Kidney (tissue), 14 donors: ENCODE measurements around the gene CPLX3. TPM values are rescaled to one million over a fixed set of nuclear protein-coding genes. Genes with fewer than 3 reads are reported as not detected.

Experiments
- DNase-seq, 5 donors: peaks; one replicate each; pipeline ENCODE4 v3.0.0-alpha.2; 2013 to 2020
- FAIRE-seq: peaks from 2 replicates; lab custom pipeline; 2012; peaks lifted over from hg19 to GRCh38; lab: Jason Lieb, UNC
- H3K27ac ChIP-seq, 2 donors: one replicate each; pipeline ENCODE4 v1.7.0; 2013; ENCODE audit warnings: low read depth in 2 of 2, low read length in 2 of 2, inconsistent platforms in 1 of 2
- H3K27me3 ChIP-seq: one replicate; pipeline ENCODE4 v1.7.1; 2013; ENCODE audit warnings: low read length, inconsistent platforms; ENCODE audit not compliant: control insufficient read depth, insufficient read depth
- H3K36me3 ChIP-seq, 3 donors: one replicate each; pipeline versions ENCODE4 v1.7.0 to v1.7.1; 2013; ENCODE audit warnings: low read length in 3 of 3, control low read depth in 1 of 3, inconsistent platforms in 1 of 3; ENCODE audit not compliant: insufficient read depth in 3 of 3, control insufficient read depth in 2 of 3
- H3K4me1 ChIP-seq, 3 donors: one replicate each; pipeline versions ENCODE4 v1.7.0 to v1.7.1; 2013; ENCODE audit warnings: low read length in 3 of 3, inconsistent platforms in 1 of 3, low read depth in 1 of 3; ENCODE audit not compliant: control insufficient read depth in 2 of 3, insufficient read depth in 2 of 3
- H3K4me3 ChIP-seq, 3 donors: one replicate each; pipeline versions ENCODE4 v1.7.0 to v1.8.1; 2013; ENCODE audit warnings: low read length in 3 of 3, control low read depth in 1 of 3, inconsistent platforms in 1 of 3
- H3K9ac ChIP-seq, 3 donors: one replicate each; pipeline versions ENCODE4 v1.7.0 to v1.7.1; 2013; ENCODE audit warnings: low read length in 3 of 3, control low read depth in 1 of 3, inconsistent platforms in 1 of 3
- H3K9me3 ChIP-seq, 3 donors: one replicate each; pipeline versions ENCODE4 v1.7.0 to v1.7.1; 2013; ENCODE audit warnings: low read length in 3 of 3, control low read depth in 1 of 3, inconsistent platforms in 1 of 3; ENCODE audit not compliant: control insufficient read depth in 2 of 3, insufficient read depth in 1 of 3
- intact Hi-C: fragments of 100-400 bp; cut with DNase I; formaldehyde crosslinking; loops from one replicate; pipeline ENCODE4 v1.11.1; 2022
- polyA plus RNA-seq: library from polyadenylated mRNA; stranded (reverse); fragments of 350-450 nt; fragmentation: Illumina TruSeq; extraction: RNeasy Lipid Tissue Mini Kit (QIAGEN cat#74804); gene quantifications from one replicate; pipeline ENCODE4 v1.2.3, GENCODE V29; 2014; ENCODE audit warnings: low read depth, low replicate concordance; ENCODE audit not compliant: insufficient read depth
- total RNA-seq: library from RNA; stranded (reverse); fragmentation: NEBNext Ultra II Directional; extraction: Animal tissue kit (Norgen Biotek cat#: 25700); gene quantifications from one replicate; pipeline ENCODE4 v1.2.1, GENCODE V29; 2021
- TF ChIP-seq, protein P1 (sequence below): IDR thresholded peaks from 3 replicates; pipeline ENCODE4 v1.5.1; 2012; ENCODE audit warnings: mild to moderate bottlenecking, moderate library complexity, borderline replicate concordance; ENCODE audit not compliant: insufficient read depth; ENCODE audit errors: extremely low read depth
- donor health status: control.
- donor health status: control.
- donor health status: control.
- donor health status: control.
- donor health status: control.
- donor health status: DM: yes; HTN: yes; CAD: no.
- donor health status: Normal renal cell carcinoma (clear cell type).

Gene CPLX3
- total and polyA plus RNA-seq, 2 donors from 2014 or later: not detected

GRCh38 chr15:74808840-74809229 lies 17.6 kb upstream of the CPLX3 start:
- H3K9ac ChIP-seq: no peak overlapping the region
- no peak overlapping the region for H3K4me3 ChIP-seq
- H3K9me3 ChIP-seq: no peaks in the 10 kb centered on the region
- DNase-seq (no peak), FAIRE-seq (no peak)
- no peak overlapping the region for H3K27ac ChIP-seq
- H3K27me3 ChIP-seq: no peaks in the 10 kb centered on the region
- H3K4me1 ChIP-seq: no peaks in the 10 kb centered on the region
- TF ChIP-seq, protein P1, sequence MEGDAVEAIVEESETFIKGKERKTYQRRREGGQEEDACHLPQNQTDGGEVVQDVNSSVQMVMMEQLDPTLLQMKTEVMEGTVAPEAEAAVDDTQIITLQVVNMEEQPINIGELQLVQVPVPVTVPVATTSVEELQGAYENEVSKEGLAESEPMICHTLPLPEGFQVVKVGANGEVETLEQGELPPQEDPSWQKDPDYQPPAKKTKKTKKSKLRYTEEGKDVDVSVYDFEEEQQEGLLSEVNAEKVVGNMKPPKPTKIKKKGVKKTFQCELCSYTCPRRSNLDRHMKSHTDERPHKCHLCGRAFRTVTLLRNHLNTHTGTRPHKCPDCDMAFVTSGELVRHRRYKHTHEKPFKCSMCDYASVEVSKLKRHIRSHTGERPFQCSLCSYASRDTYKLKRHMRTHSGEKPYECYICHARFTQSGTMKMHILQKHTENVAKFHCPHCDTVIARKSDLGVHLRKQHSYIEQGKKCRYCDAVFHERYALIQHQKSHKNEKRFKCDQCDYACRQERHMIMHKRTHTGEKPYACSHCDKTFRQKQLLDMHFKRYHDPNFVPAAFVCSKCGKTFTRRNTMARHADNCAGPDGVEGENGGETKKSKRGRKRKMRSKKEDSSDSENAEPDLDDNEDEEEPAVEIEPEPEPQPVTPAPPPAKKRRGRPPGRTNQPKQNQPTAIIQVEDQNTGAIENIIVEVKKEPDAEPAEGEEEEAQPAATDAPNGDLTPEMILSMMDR: no peak
- intact Hi-C loops: no loop called here
- no peaks in the 10 kb centered on the region for H3K36me3 ChIP-seq

GRCh38 chr15:74809242-74809641 lies 17.2 kb upstream of the CPLX3 start:
- DNase-seq (no peak), FAIRE-seq (no peak)
- no peaks in the 10 kb centered on the region for H3K9me3 ChIP-seq
- no peak overlapping the region for H3K9ac ChIP-seq
- TF ChIP-seq, protein P1: no peak
- H3K36me3 ChIP-seq: no peaks in the 10 kb centered on the region
- H3K4me3 ChIP-seq: no peak overlapping the region
- H3K27ac ChIP-seq: no peak overlapping the region
- intact Hi-C loops: no loop called here
- no peaks in the 10 kb centered on the region for H3K4me1 ChIP-seq
- H3K27me3 ChIP-seq: no peaks in the 10 kb centered on the region

DNA sequence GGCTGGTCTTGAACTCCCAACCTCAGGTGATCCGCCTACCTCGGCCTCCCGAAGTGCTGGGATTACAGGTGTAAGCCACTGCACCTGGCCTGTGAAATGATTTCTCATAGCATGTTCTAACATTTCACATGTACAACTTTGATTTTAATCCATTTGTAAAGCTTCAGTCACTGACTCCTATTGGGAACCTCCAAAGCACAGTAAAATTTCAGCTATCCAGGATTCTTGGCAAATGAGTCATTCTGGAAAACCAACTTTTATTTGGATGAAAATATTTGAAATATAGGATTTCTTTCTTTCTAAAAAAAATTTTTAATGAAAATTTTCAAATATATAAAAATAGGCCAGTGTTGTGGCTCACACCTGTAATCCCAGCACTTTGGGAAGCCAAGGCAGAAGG lies 16.5 kb upstream of the CPLX3 start:
- H3K4me3 ChIP-seq: no peak overlapping the region
- H3K36me3 ChIP-seq: no peaks in the 10 kb centered on the region
- no peaks in the 10 kb centered on the region for H3K9me3 ChIP-seq
- intact Hi-C loops: no loop called here
- FAIRE-seq (no peak), DNase-seq (no peak)
- no peaks in the 10 kb centered on the region for H3K4me1 ChIP-seq
- no peak overlapping the region for H3K9ac ChIP-seq
- no peak overlapping the region for H3K27ac ChIP-seq
- TF ChIP-seq, protein P1: no peak
- H3K27me3 ChIP-seq: no peaks in the 10 kb centered on the region

DNA sequence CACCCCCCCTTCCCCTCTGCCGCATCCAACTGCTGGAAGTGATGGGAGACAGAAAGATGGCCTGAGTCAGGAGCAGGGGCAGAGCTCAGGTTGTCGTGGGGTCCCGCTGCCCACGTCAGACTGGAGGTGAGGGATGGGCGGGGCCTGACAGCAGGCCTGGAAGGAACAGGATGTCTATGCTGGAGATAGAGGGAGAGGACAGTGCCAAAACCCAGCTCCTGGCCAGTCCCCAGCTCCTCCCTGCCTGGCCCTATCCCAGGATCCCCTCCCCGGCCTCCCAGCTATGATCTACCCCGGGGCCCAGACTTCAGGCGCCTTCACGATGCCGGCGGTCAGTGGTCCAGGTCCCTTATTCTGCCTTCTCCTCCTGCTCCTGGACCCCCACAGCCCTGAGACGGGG lies 13.9 kb upstream of the CPLX3 start, which contains the start of gene LMAN1L:
Gene LMAN1L (plus strand): TSS at position 303 of the 400 bp plus-strand sequence. CDS start 20 bp downstream, at position 323.
- FAIRE-seq: no peak

More for the DNA sequence above, 13.9 kb upstream of the CPLX3 start, which contains the start of gene LMAN1L:
- H3K27ac ChIP-seq: no peak within 1 kb of the TSS
- H3K36me3 ChIP-seq: no peaks in the 10 kb centered on the region
- H3K9me3 ChIP-seq: no peaks in the 10 kb centered on the region
- H3K4me1 ChIP-seq: no peaks in the 10 kb centered on the region
- no peak within 1 kb of the TSS for H3K9ac ChIP-seq
- DNase-seq: no peak
- TF ChIP-seq, protein P1: no peak
- intact Hi-C loops: no loop called here
- H3K27me3 ChIP-seq: no peaks in the 10 kb centered on the region
- no peak within 1 kb of the TSS for H3K4me3 ChIP-seq
